ENCODE results near the gene HS6ST1. TPM values are rescaled to one million over a fixed set of nuclear protein-coding genes. Genes with fewer than 3 reads are reported as not detected.

HS6ST1 gene
- total and polyA plus RNA-seq, 10 donors = 7.2 to 99.5 (median 57.0) TPM

DNA sequence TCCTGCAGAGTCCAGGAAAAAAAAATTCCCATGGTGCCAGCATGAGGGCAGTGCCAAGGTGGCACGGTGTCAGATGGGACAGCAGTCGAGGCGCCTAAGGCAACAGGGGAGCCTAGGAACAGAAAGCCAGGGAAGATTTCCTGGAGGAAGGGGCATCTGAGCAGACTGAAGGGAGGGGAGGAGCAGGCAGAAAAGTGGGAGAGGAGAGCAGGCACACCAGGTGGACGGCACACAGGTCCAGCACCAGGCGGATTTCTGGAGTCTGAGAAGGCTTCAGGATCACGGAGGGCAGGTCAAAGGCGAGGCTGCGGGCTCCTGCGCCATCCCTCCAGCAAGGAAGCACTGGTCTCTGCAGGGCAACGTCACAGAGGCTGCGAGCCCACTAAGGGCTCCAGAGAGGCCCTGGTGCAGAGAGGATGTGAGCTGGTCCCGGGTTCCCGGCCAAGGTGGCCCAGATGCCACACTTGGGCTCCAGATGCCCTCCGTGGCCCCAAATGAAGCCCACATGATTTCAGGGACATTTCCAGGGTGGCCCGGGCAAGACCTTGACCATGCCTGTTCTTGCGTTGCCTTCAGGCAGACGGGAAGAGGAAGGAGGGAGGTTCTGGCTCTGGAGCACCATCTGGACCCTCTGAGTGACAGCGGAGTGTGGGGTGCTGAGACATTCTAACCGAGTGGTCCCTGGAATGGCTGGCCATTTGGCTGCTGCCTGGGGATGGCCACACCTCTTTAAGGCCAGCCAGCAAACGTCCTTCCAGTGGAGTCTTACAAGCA lies 4.1 kb downstream of the HS6ST1 start:
- WGBS, 5 donors = 74 to 81% (median 76%) methylated on average over 13 to 20 of the region's 20 CpGs
- no peak for DNase-seq
- Histone ChIP-seq H3K36me3 (peaks cover 0 to 33% (median 0%) of the 10 kb centered on the region in 6 donors), H3K9me3 (no peaks in the 10 kb centered on the region), H3K4me1 (peaks cover 36 to 91% (median 87%) of the 10 kb centered on the region in 6 donors), H3K27me3 (replicated peaks in 1 of 7) (peaks cover 0 to 17% (median 0%) of the 10 kb centered on the region in 7 donors), H3K4me3 (peak overlapping the region in 6 of 8 donors; percentile 72 to 94 (median 84)), H3K27ac (peak overlapping the region in 5 of 8 donors; percentile 2 to 39 (median 13))
- TF ChIP-seq POLR2A (IDR thresholded peaks at IDR 0.05) (no peak), POLR2AphosphoS5 (IDR thresholded peaks at IDR 0.05) (peak in 1 of 3 donors; percentile 42)
- intact Hi-C loops (cut with DNase I; ENCODE audit: low total_unique reads) = loop anchor here (10.0 kb wide), 1 partner anchor 1530 kb away; no protein-coding TSS in a partner anchor

DNA sequence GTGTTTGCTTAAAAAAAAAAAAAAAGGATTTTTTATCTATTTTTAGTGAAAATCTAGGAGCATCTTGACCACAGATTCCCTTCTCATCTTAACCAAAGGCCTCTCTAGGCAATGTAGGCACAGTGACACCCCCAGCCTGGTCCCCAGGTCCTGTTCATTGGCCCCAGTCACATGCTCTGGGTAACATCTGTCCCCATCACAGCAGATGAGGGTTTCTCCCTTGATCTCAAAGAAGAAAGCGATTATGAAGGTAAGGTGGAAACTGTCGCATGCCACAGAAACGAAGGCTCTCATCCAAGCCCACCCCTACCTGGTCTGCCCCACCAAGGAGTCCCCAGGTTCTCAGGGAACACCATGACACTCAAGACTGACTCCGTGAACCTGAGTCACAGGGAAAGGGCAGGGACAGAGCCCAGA lies 4.7 kb downstream of the HS6ST1 start:
- peak overlapping the region in 3 of 8 donors; percentile 72 to 94 (median 84) for H3K4me3 ChIP-seq
- H3K4me1 ChIP-seq = peaks cover 40 to 91% (median 87%) of the 10 kb centered on the region in 6 donors
- H3K36me3 ChIP-seq = peaks cover 0 to 37% (median 0%) of the 10 kb centered on the region in 6 donors
- WGBS, 5 donors = 86 to 92% (median 90%) methylated on average over 4 of the region's 4 CpGs
- peak overlapping the region in 2 of 8 donors; percentile 5 to 10 for H3K27ac ChIP-seq
- H3K27me3 ChIP-seq (replicated peaks in 1 of 7) = peaks cover 0 to 11% (median 0%) of the 10 kb centered on the region in 7 donors
- TF ChIP-seq POLR2A (IDR thresholded peaks at IDR 0.05) (no peak), POLR2AphosphoS5 (IDR thresholded peaks at IDR 0.05) (no peak), CTCF (IDR thresholded peaks at IDR 0.05 in 8 of 11, conservative IDR thresholded peaks at IDR 0.05 in 3 of 11) (no peak)
- H3K9me3 ChIP-seq = no peaks in the 10 kb centered on the region
- intact Hi-C loops (cut with DNase I; ENCODE audit: low total_unique reads) = loop anchor here (10.0 kb wide), 1 partner anchor 1531 kb away; no protein-coding TSS in a partner anchor
- DNase-seq = no peak

DNA sequence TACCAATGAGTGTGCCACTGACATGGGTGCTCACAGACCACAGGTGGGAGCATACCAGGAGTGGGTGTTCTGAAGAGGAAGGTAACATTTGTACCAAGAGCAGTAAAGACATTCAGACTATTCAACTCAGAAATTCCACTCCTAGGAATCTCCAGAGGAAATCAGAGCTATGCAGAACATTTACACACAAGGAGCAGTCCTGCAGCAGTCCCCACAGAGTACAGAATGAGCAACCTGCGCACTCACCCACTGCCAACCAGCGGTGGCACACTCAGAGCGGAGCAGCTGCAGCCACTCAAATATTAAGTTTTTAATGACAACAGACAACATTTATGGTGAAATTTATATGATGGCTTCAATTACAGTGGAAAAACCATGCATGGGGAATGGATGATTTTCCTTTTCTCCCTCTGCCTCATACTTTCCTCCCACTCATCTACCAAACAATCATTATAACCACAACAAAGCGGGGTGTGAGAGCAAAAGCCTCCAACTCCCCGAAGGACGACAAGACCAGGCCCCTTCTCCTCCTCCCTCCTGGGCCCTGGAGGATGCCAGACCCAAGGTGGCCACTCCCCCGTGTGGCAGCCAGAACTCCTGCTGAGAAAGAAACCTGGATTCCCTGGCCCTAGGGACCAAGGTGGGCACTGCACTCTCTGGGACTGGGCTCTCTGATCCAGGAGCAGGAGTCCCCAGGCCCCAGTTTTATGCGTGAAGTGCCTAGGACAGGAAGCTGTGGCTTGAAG lies 5.4 kb downstream of the HS6ST1 start:
- Histone ChIP-seq H3K4me3 (peak overlapping the region in 1 of 8 donors; percentile 11), H3K36me3 (peaks cover 0 to 38% (median 0%) of the 10 kb centered on the region in 6 donors), H3K27me3 (replicated peaks in 1 of 7) (peaks cover 0 to 11% (median 0%) of the 10 kb centered on the region in 7 donors), H3K4me1 (peaks cover 45 to 96% (median 94%) of the 10 kb centered on the region in 6 donors), H3K9me3 (no peaks in the 10 kb centered on the region), H3K27ac (peak overlapping the region in 1 of 8 donors; percentile 5)
- WGBS, 5 donors = 55 to 65% (median 63%) methylated on average over 8 of the region's 8 CpGs
- no peak for DNase-seq
- intact Hi-C loops (cut with DNase I; ENCODE audit: low total_unique reads) = loop anchor here (10.0 kb wide), 1 partner anchor 1532 kb away; no protein-coding TSS in a partner anchor
- TF ChIP-seq CTCF (IDR thresholded peaks at IDR 0.05 in 8 of 11, conservative IDR thresholded peaks at IDR 0.05 in 3 of 11) = peak in 2 of 11 experiments; percentile 7
- no peak for TF ChIP-seq POLR2AphosphoS5 (IDR thresholded peaks at IDR 0.05)

- no peak overlapping the region for H3K27ac ChIP-seq
- no peak for DNase-seq
- H3K36me3 ChIP-seq = peaks cover 0 to 38% (median 0%) of the 10 kb centered on the region in 6 donors
- TF ChIP-seq CTCF (IDR thresholded peaks at IDR 0.05 in 8 of 11, conservative IDR thresholded peaks at IDR 0.05 in 3 of 11) = no peak
- TF ChIP-seq POLR2A (IDR thresholded peaks at IDR 0.05) = no peak
- no peak for TF ChIP-seq POLR2AphosphoS5 (IDR thresholded peaks at IDR 0.05)
- peaks cover 0 to 7% (median 0%) of the 10 kb centered on the region in 7 donors for H3K27me3 ChIP-seq (replicated peaks in 1 of 7)
- WGBS, 5 donors = 93 to 98% (median 96%) methylated on average over 6 of the region's 6 CpGs
- peaks cover 49 to 100% (median 98%) of the 10 kb centered on the region in 6 donors for H3K4me1 ChIP-seq
- no peaks in the 10 kb centered on the region for H3K9me3 ChIP-seq
- H3K4me3 ChIP-seq = no peak overlapping the region
- intact Hi-C loops (cut with DNase I; ENCODE audit: low total_unique reads) = loop anchor here (10.0 kb wide), 1 partner anchor 1532 kb away; no protein-coding TSS in a partner anchor
Observed at GRCh38 chr2:128312411-128312810, 6.3 kb downstream of the HS6ST1 start.

All from spleen (tissue), 11 donors.